GM12891 (cell line): Measurements from ENCODE around the gene FAM161A.

ENCODE experiments used
- PAX5 ChIP-seq: IDR thresholded peaks from 2 replicates; pipeline ENCODE4 v1.6.1; 2011; ENCODE audit warnings: low read length, moderate library complexity, mild to moderate bottlenecking; ENCODE audit not compliant: insufficient read depth, severe bottlenecking
- POLR2A ChIP-seq: IDR thresholded peaks from 2 replicates; pipeline ENCODE4 v1.6.1; 2011; ENCODE audit warnings: low read depth, low read length, control low read depth
- POLR2AphosphoS5 ChIP-seq: IDR thresholded peaks from 2 replicates; pipeline ENCODE4 v1.6.1; 2011; ENCODE audit warnings: low read depth, low read length, control low read depth
- SPI1 ChIP-seq: IDR thresholded peaks from 2 replicates; pipeline ENCODE4 v1.6.1; 2011; ENCODE audit warnings: low read depth, low read length, control low read depth
- TAF1 ChIP-seq: IDR thresholded peaks from 2 replicates; pipeline ENCODE4 v1.6.1; 2011; ENCODE audit warnings: low read depth, low read length, control low read depth

GRCh38 chr2:61853847-61854563 is at the start of gene FAM161A:
- TF ChIP-seq POLR2A (no peak), POLR2AphosphoS5 (no peak), TAF1 (no peak), SPI1 (no peak), PAX5 (no peak)
